HCT116 (cell line): ENCODE results near the gene RAI1. TPM values are rescaled to one million over a fixed set of nuclear protein-coding genes. Genes with fewer than 3 reads are reported as not detected.

Experiments
- ATAC-seq: fragments of 200-7000 bp; cut with Tn5 transposase; 2 replicates; pipeline ENCODE4 v1.9.1; 2020; ENCODE audit warnings: mild to moderate bottlenecking, moderate library complexity
- BruUV-seq: library from RNA; stranded (reverse); fragments of 400-500 nt; replicated peaks from 2 replicates; lab custom pipeline; 2021; lab: Mats Ljungman, UMichigan
- CTCF ChIA-PET: fragments of 300-600 bp; sonication (Branson Sonifier 250); formaldehyde crosslinking; loops from one replicate; lab custom pipeline; 2021; ENCODE audit warnings: antibody characterized with exemption; lab: Charles Lee
- POLR2A ChIA-PET: fragments of 300-600, 350-600 bp; sonication (Branson Sonifier 250); formaldehyde crosslinking; loops from one replicate; lab custom pipeline; 2021; ENCODE audit warnings: antibody characterized with exemption; lab: Charles Lee
- RAD21 ChIA-PET, 2 experiments: fragments of 300-600 bp; sonication (Branson Sonifier 250); formaldehyde crosslinking; loops; one replicate each; lab custom pipeline; 2023; ENCODE audit warnings: low total read pairs in 2 of 2; ENCODE audit not compliant: uncharacterized antibody in 2 of 2, unreplicated experiment in 2 of 2, low non-redundant PET in 1 of 2; lab: Charles Lee
- DNase-seq: peaks from one replicate; pipeline ENCODE4 v3.0.0-alpha.2; 2010; ENCODE audit warnings: low read depth, low spot score
- H2AFZ ChIP-seq: fragments of 200-600 bp; shearing (Covaris generic), sonication (generic); 2 replicates; pipeline ENCODE4 v1.6.1; 2017; ENCODE audit warnings: low read depth, mixed run types, mixed read lengths, antibody characterized with exemption, low read length; ENCODE audit not compliant: poor library complexity, severe bottlenecking
- H3K27ac ChIP-seq: 2 replicates; pipeline ENCODE4 v1.5.1; 2012; ENCODE audit warnings: low read depth, low read length
- H3K27me3 ChIP-seq: fragments of 200-600 bp; sonication (generic); 2 replicates; pipeline ENCODE4 v1.6.1; 2016; ENCODE audit warnings: mixed run types, low read length, mixed read lengths; ENCODE audit not compliant: insufficient read depth
- H3K36me3 ChIP-seq, 2 experiments: fragments of 200-500 bp in 1 of 2; fragments of 200-600 bp in 1 of 2; sonication (Bioruptor generic) in 1 of 2; sonication (generic) in 1 of 2; 2 replicates each; pipeline versions ENCODE4 v1.5.1 to v1.6.1; 2014 to 2016; ENCODE audit warnings: low read length in 2 of 2, inconsistent platforms in 1 of 2, mixed read lengths in 1 of 2, mixed run types in 1 of 2; ENCODE audit not compliant: insufficient read depth in 2 of 2, control insufficient read depth in 1 of 2
- H3K4me1 ChIP-seq, 2 experiments: fragments of 200-600 bp in 1 of 2; sonication (generic) in 1 of 2; 2 replicates each; pipeline versions ENCODE4 v1.5.1 to v1.6.1; 2012 to 2017; ENCODE audit warnings: low read length in 2 of 2, inconsistent platforms in 1 of 2, mild to moderate bottlenecking in 1 of 2, mixed read lengths in 1 of 2, mixed run types in 1 of 2, moderate library complexity in 1 of 2; ENCODE audit not compliant: insufficient read depth in 2 of 2, control insufficient read depth in 1 of 2
- H3K4me2 ChIP-seq: fragments of 200-600 bp; sonication (generic); 2 replicates; pipeline ENCODE4 v1.6.1; 2017; ENCODE audit warnings: mixed run types, low read length, mixed read lengths
- H3K4me3 ChIP-seq, 2 experiments: fragments of 200-600 bp in 1 of 2; sonication (generic) in 1 of 2; replicated peaks in 1 of 2; 2 replicates each; pipeline ENCODE4 v1.5.1; 2011 to 2016; ENCODE audit warnings: low read length in 2 of 2, control low read depth in 1 of 2, low read depth in 1 of 2, mild to moderate bottlenecking in 1 of 2, mixed read lengths in 1 of 2, mixed run types in 1 of 2
- H3K79me2 ChIP-seq: fragments of 200-600 bp; sonication (generic); 2 replicates; pipeline ENCODE4 v1.6.1; 2017; ENCODE audit warnings: mild to moderate bottlenecking, mixed run types, low read length, moderate library complexity, mixed read lengths; ENCODE audit not compliant: insufficient read depth
- H3K9ac ChIP-seq: fragments of 200-600 bp; sonication (generic); 2 replicates; pipeline ENCODE4 v1.6.1; 2016; ENCODE audit warnings: low read length, mixed read lengths
- H3K9me2 ChIP-seq: fragments of 200-600 bp; sonication (generic), shearing (Covaris generic); 2 replicates; pipeline ENCODE4 v1.6.1; 2017; ENCODE audit warnings: mixed run types, mild to moderate bottlenecking, moderate library complexity; ENCODE audit not compliant: insufficient read depth
- H3K9me3 ChIP-seq, 2 experiments: fragments of 200-500 bp in 1 of 2; fragments of 200-600 bp in 1 of 2; sonication (Bioruptor generic) in 1 of 2; sonication (generic) in 1 of 2; 2 replicates each; pipeline ENCODE4 v1.6.1; 2014 to 2017; ENCODE audit warnings: low read length in 2 of 2, mixed read lengths in 2 of 2, inconsistent platforms in 1 of 2, low read depth in 1 of 2, mild to moderate bottlenecking in 1 of 2, mixed run types in 1 of 2, moderate library complexity in 1 of 2; ENCODE audit not compliant: control insufficient read depth in 1 of 2, insufficient read depth in 1 of 2
- H4K20me1 ChIP-seq: fragments of 200-600 bp; sonication (generic), shearing (Covaris generic); 2 replicates; pipeline ENCODE4 v1.6.1; 2017; ENCODE audit warnings: mixed run types, mild to moderate bottlenecking, moderate library complexity; ENCODE audit not compliant: insufficient read depth
- EGR1 ChIP-seq: IDR thresholded peaks from 2 replicates; pipeline ENCODE4 v1.6.1; 2012; ENCODE audit warnings: low read depth
- EZH2 ChIP-seq: fragments of 200-600 bp; sonication (generic); IDR thresholded peaks from 2 replicates; pipeline ENCODE4 v1.6.1; 2017; ENCODE audit warnings: antibody characterized with exemption, mixed run types
- POLR2AphosphoS5 ChIP-seq: IDR thresholded peaks from 2 replicates; pipeline ENCODE4 v1.6.1; 2011; ENCODE audit warnings: mild to moderate bottlenecking, low read depth, low read length, moderate library complexity
- RAD21 ChIP-seq: IDR thresholded peaks from 2 replicates; pipeline ENCODE4 v1.6.1; 2012; ENCODE audit warnings: low read depth, mild to moderate bottlenecking
- SIN3A ChIP-seq: IDR thresholded peaks from 2 replicates; pipeline ENCODE4 v1.6.1; 2012; ENCODE audit warnings: low read depth
- SP1 ChIP-seq: IDR thresholded peaks from 2 replicates; pipeline ENCODE4 v1.6.1; 2012; ENCODE audit warnings: low read depth
- TCF7L2 ChIP-seq: IDR thresholded peaks from 2 replicates; pipeline ENCODE4 v1.7.0; 2011; ENCODE audit warnings: borderline replicate concordance, inconsistent platforms; ENCODE audit not compliant: insufficient read depth, insufficient read length; ENCODE audit errors: extremely low read depth
- YY1 ChIP-seq: IDR thresholded peaks from 2 replicates; pipeline ENCODE4 v1.6.1; 2011; ENCODE audit warnings: low read length, low read depth, moderate library complexity, mild to moderate bottlenecking; ENCODE audit not compliant: insufficient replicate concordance; ENCODE audit errors: extremely low read depth
- ZFX ChIP-seq: fragments of 450-650 bp; IDR thresholded peaks from 2 replicates; pipeline ENCODE4 v1.6.1; 2017
- ZNF274 ChIP-seq: fragments of 200-500 bp; sonication (Bioruptor generic); IDR thresholded peaks from 2 replicates; pipeline ENCODE4 v1.6.1; 2014; ENCODE audit warnings: mild to moderate bottlenecking, low read depth, low read length, inconsistent platforms
- intact Hi-C: fragments of 100-400 bp; cut with micrococcal nuclease; formaldehyde crosslinking; loops from 2 replicates; pipeline ENCODE4 v1.10.0; 2022
- total RNA-seq: library from RNA; stranded (reverse); gene quantifications from one replicate; pipeline ENCODE4 v1.2.1, GENCODE V29; 2021; ENCODE audit not compliant: unreplicated experiment
- TF ChIP-seq, protein P1 (sequence below): IDR thresholded peaks from 2 replicates; pipeline ENCODE4 v1.6.1; 2012
- TF ChIP-seq, protein P2 (sequence below): IDR thresholded peaks from 2 replicates; pipeline ENCODE4 v1.6.1; 2012; ENCODE audit warnings: low read depth
- TF ChIP-seq, protein P3 (sequence below), 3 experiments: fragments of 200-600 bp in 1 of 3; sonication (generic) in 1 of 3; IDR thresholded peaks in 2 of 3; conservative IDR thresholded peaks in 1 of 3; 2 replicates each; pipeline ENCODE4 v1.5.1; 2012 to 2017; ENCODE audit warnings: low read depth in 2 of 3, low read length in 2 of 3, antibody characterized with exemption in 1 of 3, borderline replicate concordance in 1 of 3, control low read depth in 1 of 3, mild to moderate bottlenecking in 1 of 3, mixed read lengths in 1 of 3, mixed run types in 1 of 3, moderate library complexity in 1 of 3; ENCODE audit not compliant: insufficient read depth in 1 of 3
- TF ChIP-seq, protein P4 (sequence below): IDR thresholded peaks from 2 replicates; pipeline ENCODE4 v1.6.1; 2012

Gene RAI1
- total RNA-seq, 1 experiment from 2014 or later: 38.5 TPM

DNA sequence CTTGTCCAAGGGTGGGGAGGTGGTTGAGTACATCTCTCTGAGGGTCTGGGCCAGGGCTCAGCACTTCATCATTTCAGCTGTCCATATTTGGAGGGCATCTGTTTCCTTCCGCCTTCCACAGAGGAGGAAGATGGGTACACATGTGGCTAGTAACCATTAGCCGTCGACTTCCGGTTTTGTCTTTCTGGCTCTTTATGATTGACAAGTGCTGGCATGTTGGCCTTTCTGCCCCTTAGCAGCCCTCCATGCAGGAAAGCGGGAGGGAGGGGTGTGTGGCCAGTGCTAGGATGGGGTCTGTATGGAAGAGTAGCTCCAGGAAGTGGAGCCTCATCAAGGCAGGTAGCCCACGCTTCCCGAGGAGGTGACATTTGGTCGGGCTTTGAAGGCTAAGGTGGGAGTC is 69.6 kb downstream of the RAI1 start:
- Histone ChIP-seq H3K9me2 (no peaks in the 10 kb centered on the region), H3K27me3 (no peaks in the 10 kb centered on the region), H3K9me3 (no peaks in the 10 kb centered on the region), H3K4me3 (no peak overlapping the region), H3K9ac (peak overlapping the region; percentile 65; the same call in 1 of the 2 replicates), H3K4me1 (peaks cover 26 to 42% of the 10 kb centered on the region in 2 experiments)
- CTCF ChIA-PET: no interaction called here
- no peak for DNase-seq
- intact Hi-C loops: no loop called here
- TF ChIP-seq SP1: no peak
- TF ChIP-seq, protein P1, sequence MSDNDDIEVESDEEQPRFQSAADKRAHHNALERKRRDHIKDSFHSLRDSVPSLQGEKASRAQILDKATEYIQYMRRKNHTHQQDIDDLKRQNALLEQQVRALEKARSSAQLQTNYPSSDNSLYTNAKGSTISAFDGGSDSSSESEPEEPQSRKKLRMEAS: no peak
- TF ChIP-seq, protein P2, sequence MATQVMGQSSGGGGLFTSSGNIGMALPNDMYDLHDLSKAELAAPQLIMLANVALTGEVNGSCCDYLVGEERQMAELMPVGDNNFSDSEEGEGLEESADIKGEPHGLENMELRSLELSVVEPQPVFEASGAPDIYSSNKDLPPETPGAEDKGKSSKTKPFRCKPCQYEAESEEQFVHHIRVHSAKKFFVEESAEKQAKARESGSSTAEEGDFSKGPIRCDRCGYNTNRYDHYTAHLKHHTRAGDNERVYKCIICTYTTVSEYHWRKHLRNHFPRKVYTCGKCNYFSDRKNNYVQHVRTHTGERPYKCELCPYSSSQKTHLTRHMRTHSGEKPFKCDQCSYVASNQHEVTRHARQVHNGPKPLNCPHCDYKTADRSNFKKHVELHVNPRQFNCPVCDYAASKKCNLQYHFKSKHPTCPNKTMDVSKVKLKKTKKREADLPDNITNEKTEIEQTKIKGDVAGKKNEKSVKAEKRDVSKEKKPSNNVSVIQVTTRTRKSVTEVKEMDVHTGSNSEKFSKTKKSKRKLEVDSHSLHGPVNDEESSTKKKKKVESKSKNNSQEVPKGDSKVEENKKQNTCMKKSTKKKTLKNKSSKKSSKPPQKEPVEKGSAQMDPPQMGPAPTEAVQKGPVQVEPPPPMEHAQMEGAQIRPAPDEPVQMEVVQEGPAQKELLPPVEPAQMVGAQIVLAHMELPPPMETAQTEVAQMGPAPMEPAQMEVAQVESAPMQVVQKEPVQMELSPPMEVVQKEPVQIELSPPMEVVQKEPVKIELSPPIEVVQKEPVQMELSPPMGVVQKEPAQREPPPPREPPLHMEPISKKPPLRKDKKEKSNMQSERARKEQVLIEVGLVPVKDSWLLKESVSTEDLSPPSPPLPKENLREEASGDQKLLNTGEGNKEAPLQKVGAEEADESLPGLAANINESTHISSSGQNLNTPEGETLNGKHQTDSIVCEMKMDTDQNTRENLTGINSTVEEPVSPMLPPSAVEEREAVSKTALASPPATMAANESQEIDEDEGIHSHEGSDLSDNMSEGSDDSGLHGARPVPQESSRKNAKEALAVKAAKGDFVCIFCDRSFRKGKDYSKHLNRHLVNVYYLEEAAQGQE: no peak
- TF ChIP-seq YY1: no peak
- TF ChIP-seq RAD21: no peak
- TF ChIP-seq TCF7L2: no peak
- TF ChIP-seq, protein P3, sequence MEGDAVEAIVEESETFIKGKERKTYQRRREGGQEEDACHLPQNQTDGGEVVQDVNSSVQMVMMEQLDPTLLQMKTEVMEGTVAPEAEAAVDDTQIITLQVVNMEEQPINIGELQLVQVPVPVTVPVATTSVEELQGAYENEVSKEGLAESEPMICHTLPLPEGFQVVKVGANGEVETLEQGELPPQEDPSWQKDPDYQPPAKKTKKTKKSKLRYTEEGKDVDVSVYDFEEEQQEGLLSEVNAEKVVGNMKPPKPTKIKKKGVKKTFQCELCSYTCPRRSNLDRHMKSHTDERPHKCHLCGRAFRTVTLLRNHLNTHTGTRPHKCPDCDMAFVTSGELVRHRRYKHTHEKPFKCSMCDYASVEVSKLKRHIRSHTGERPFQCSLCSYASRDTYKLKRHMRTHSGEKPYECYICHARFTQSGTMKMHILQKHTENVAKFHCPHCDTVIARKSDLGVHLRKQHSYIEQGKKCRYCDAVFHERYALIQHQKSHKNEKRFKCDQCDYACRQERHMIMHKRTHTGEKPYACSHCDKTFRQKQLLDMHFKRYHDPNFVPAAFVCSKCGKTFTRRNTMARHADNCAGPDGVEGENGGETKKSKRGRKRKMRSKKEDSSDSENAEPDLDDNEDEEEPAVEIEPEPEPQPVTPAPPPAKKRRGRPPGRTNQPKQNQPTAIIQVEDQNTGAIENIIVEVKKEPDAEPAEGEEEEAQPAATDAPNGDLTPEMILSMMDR (IDR thresholded peaks at IDR 0.05 in 2 of 3, conservative IDR thresholded peaks at IDR 0.05 in 1 of 3; ENCODE audit: borderline replicate concordance in 1 of 3, insufficient read depth in 1 of 3, low read depth in 2 of 3, low read length in 2 of 3): no peak
- TF ChIP-seq ZFX: no peak
- TF ChIP-seq, protein P4, sequence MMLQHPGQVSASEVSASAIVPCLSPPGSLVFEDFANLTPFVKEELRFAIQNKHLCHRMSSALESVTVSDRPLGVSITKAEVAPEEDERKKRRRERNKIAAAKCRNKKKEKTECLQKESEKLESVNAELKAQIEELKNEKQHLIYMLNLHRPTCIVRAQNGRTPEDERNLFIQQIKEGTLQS: no peak
- TF ChIP-seq EGR1: no peak
- no peak for TF ChIP-seq EZH2
- no peak for TF ChIP-seq ZNF274
- no peak for TF ChIP-seq POLR2AphosphoS5
- TF ChIP-seq SIN3A: no peak
- TF ChIP-seq, all 23 proteins: peak for 0
- ChIA-PET POLR2A (no interaction called here), RAD21 (no interaction called here)
- peaks cover 0 to 4% of the 10 kb centered on the region in 2 experiments; a peak in 1 of 4 replicates for H3K36me3 ChIP-seq
- H3K79me2 ChIP-seq: peaks cover 63% of the 10 kb centered on the region
- no peak overlapping the region for H2AFZ ChIP-seq
- H3K27ac ChIP-seq: peak overlapping the region; percentile 56
- H3K4me2 ChIP-seq: peak overlapping the region; percentile 99; the same call in 1 of the 2 replicates
- ATAC-seq: no peak
- no TSS peak for BruUV-seq
- H4K20me1 ChIP-seq: no peaks in the 10 kb centered on the region
